Measurements from ENCODE around the gene ZNF143.

The ZNF143 gene

DNA sequence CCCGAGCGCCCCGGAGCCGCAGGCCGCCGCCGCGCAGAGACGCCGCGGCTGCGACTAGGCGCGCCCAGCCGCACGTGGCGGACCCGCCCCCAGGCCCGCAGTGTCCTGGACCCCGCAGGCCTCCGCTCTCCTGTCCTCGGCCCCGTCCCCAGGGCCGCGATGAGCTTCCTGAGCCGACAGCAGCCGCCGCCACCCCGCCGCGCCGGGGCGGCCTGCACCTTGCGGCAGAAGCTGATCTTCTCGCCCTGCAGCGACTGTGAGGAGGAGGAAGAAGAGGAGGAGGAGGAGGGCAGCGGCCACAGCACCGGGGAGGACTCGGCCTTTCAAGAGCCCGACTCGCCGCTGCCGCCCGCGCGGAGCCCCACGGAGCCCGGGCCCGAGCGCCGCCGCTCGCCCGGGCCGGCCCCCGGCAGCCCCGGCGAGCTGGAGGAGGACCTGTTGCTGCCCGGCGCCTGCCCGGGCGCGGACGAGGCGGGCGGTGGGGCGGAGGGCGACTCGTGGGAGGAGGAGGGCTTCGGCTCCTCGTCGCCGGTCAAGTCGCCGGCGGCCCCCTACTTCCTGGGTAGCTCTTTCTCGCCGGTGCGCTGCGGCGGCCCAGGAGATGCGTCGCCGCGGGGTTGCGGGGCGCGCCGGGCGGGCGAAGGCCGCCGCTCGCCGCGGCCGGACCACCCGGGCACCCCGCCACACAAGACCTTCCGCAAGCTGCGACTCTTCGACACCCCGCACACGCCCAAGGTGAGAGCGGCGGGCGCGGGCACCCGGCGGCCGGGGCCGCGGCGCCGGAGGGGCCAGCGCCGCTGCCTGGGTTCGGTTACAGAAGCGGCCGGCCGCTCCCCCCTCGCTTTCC is 113.2 kb downstream of the ZNF143 start:
- Histone ChIP-seq H3K9me3 (ENCODE audit: control insufficient read depth in 2 of 2, low read length in 2 of 2) (no peaks in the 10 kb centered on the region), H3K27me3 (ENCODE audit: control insufficient read depth in 2 of 2, insufficient read depth in 2 of 2, low read length in 2 of 2) (no peaks in the 10 kb centered on the region), H3K36me3 (ENCODE audit: control insufficient read depth in 2 of 2, insufficient read depth in 2 of 2, low read length in 2 of 2) (peaks cover 4% of the 10 kb centered on the region in 2 donors), H3K9ac (ENCODE audit: low read depth in 1 of 2, low read length in 2 of 2) (peak overlapping the region; percentile 85 to 96), H3K4me1 (ENCODE audit: control insufficient read depth in 2 of 2, insufficient read depth in 2 of 2, low read length in 2 of 2) (peaks cover 6 to 27% of the 10 kb centered on the region in 2 donors), H3K27ac (ENCODE audit: low read depth in 2 of 2, low read length in 2 of 2) (peak overlapping the region; percentile 93 to 96), H3K4me3 (ENCODE audit: low read length in 2 of 2) (peak overlapping the region; percentile 88 to 89)

GRCh38 chr11:9574622-9575259 is 113.9 kb downstream of the ZNF143 start:
- peaks cover 4% of the 10 kb centered on the region in 2 donors for H3K36me3 ChIP-seq (ENCODE audit: control insufficient read depth in 2 of 2, insufficient read depth in 2 of 2, low read length in 2 of 2)
- no peaks in the 10 kb centered on the region for H3K9me3 ChIP-seq (ENCODE audit: control insufficient read depth in 2 of 2, low read length in 2 of 2)
- H3K4me3 ChIP-seq (ENCODE audit: low read length in 2 of 2) = peak overlapping the region; percentile 88 to 89
- H3K4me1 ChIP-seq (ENCODE audit: control insufficient read depth in 2 of 2, insufficient read depth in 2 of 2, low read length in 2 of 2) = peaks cover 5 to 20% of the 10 kb centered on the region in 2 donors
- no peaks in the 10 kb centered on the region for H3K27me3 ChIP-seq (ENCODE audit: control insufficient read depth in 2 of 2, insufficient read depth in 2 of 2, low read length in 2 of 2)
- H3K27ac ChIP-seq (ENCODE audit: low read depth in 2 of 2, low read length in 2 of 2) = peak overlapping the region; percentile 93 to 96
- H3K9ac ChIP-seq (ENCODE audit: low read depth in 1 of 2, low read length in 2 of 2) = peak overlapping the region; percentile 85 to 96

DNA sequence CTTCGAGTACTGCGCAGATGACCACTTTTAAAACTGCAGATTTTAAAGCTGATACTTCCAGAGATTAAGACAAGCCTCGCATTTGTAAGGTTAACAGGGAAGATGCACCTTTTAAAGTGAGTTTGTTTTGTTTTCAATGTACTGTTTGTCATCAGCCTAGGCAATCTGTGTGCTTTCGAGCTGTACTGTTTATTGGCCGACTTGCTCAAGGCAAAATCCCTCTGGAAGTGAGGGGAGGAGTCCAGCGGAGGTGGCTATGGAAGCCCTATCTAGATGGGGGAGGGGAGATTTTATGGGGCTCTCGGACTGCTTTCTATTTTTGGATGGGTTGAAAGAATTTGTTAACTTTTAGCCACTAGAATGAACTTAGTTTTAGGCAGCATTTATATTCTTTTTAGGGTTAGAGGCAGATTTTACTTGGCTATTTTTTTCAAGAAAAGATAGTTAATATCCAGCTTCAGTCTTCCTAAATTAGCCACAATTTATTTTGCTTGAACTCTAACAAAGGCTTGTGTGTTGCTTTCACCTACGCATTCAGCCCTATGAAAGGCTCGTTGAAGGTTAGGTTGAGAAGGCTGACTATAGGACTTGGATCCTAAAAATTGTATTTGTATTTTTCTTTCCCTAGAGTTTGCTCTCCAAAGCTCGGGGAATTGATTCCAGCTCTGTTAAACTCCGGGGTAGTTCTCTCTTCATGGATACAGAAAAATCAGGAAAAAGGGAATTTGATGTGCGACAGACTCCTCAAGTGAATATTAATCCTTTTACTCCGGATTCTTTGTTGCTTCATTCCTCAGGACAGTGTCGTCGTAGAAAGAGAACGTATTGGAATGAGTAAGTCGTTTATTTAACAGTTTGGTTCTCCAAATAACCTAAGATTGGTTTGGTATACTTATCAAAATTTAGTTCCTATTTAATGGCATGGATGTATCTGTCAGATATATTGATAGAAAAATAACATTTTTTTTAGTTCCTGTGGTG is 114.7 kb downstream of the ZNF143 start:
- peak overlapping the region; percentile 85 to 96 for H3K9ac ChIP-seq (ENCODE audit: low read depth in 1 of 2, low read length in 2 of 2)
- peak overlapping the region; percentile 88 to 89 for H3K4me3 ChIP-seq (ENCODE audit: low read length in 2 of 2)
- H3K27me3 ChIP-seq (ENCODE audit: control insufficient read depth in 2 of 2, insufficient read depth in 2 of 2, low read length in 2 of 2) = no peaks in the 10 kb centered on the region
- H3K4me1 ChIP-seq (ENCODE audit: control insufficient read depth in 2 of 2, insufficient read depth in 2 of 2, low read length in 2 of 2) = peaks cover 2 to 14% of the 10 kb centered on the region in 2 donors
- H3K27ac ChIP-seq (ENCODE audit: low read depth in 2 of 2, low read length in 2 of 2) = peak overlapping the region; percentile 93 to 96
- H3K36me3 ChIP-seq (ENCODE audit: control insufficient read depth in 2 of 2, insufficient read depth in 2 of 2, low read length in 2 of 2) = peaks cover 4% of the 10 kb centered on the region in 2 donors
- no peaks in the 10 kb centered on the region for H3K9me3 ChIP-seq (ENCODE audit: control insufficient read depth in 2 of 2, low read length in 2 of 2)

- Histone ChIP-seq H3K9ac (ENCODE audit: low read depth in 1 of 2, low read length in 2 of 2) (peak overlapping the region; percentile 17 to 96), H3K4me1 (ENCODE audit: control insufficient read depth in 2 of 2, insufficient read depth in 2 of 2, low read length in 2 of 2) (peaks cover 2 to 14% of the 10 kb centered on the region in 2 donors), H3K27me3 (ENCODE audit: control insufficient read depth in 2 of 2, insufficient read depth in 2 of 2, low read length in 2 of 2) (no peaks in the 10 kb centered on the region), H3K27ac (ENCODE audit: low read depth in 2 of 2, low read length in 2 of 2) (no peak overlapping the region), H3K9me3 (ENCODE audit: control insufficient read depth in 2 of 2, low read length in 2 of 2) (no peaks in the 10 kb centered on the region), H3K36me3 (ENCODE audit: control insufficient read depth in 2 of 2, insufficient read depth in 2 of 2, low read length in 2 of 2) (peaks cover 6% of the 10 kb centered on the region in 2 donors), H3K4me3 (ENCODE audit: low read length in 2 of 2) (peak overlapping the region; percentile 88 to 89)
Measured at GRCh38 chr11:9576701-9577381, 116.0 kb downstream of the ZNF143 start.

- H3K27ac ChIP-seq (ENCODE audit: low read depth in 2 of 2, low read length in 2 of 2) = peak overlapping the region; percentile 44
Measured at GRCh38 chr11:9577556-9577955, 116.7 kb downstream of the ZNF143 start.

More at GRCh38 chr11:9577556-9577955, 116.7 kb downstream of the ZNF143 start:
- no peaks in the 10 kb centered on the region for H3K27me3 ChIP-seq (ENCODE audit: control insufficient read depth in 2 of 2, insufficient read depth in 2 of 2, low read length in 2 of 2)
- H3K9ac ChIP-seq (ENCODE audit: low read depth in 1 of 2, low read length in 2 of 2) = peak overlapping the region in 1 of 2 donors; percentile 49
- peaks cover 11% of the 10 kb centered on the region in 2 donors for H3K36me3 ChIP-seq (ENCODE audit: control insufficient read depth in 2 of 2, insufficient read depth in 2 of 2, low read length in 2 of 2)
- peak overlapping the region; percentile 45 to 66 for H3K4me3 ChIP-seq (ENCODE audit: low read length in 2 of 2)
- peaks cover 2 to 14% of the 10 kb centered on the region in 2 donors for H3K4me1 ChIP-seq (ENCODE audit: control insufficient read depth in 2 of 2, insufficient read depth in 2 of 2, low read length in 2 of 2)
- H3K9me3 ChIP-seq (ENCODE audit: control insufficient read depth in 2 of 2, low read length in 2 of 2) = no peaks in the 10 kb centered on the region
